ENCODE data around the gene ARMC9.
"Not testable (repeated sequence)": the region's sequence is repeated elsewhere in the genome, so short reads cannot be mapped to it uniquely, and the experiment has no call there.

The ARMC9 gene

GRCh38 chr2:231347638-231348037 is 149.2 kb downstream of the ARMC9 start:
- no peak for DNase-seq

- no peak for DNase-seq
These were observed 149.7 kb downstream of the ARMC9 start for GRCh38 chr2:231348173-231348572.

- no peak for DNase-seq
These were observed 150.4 kb downstream of the ARMC9 start for GRCh38 chr2:231348704-231349373.

DNA sequence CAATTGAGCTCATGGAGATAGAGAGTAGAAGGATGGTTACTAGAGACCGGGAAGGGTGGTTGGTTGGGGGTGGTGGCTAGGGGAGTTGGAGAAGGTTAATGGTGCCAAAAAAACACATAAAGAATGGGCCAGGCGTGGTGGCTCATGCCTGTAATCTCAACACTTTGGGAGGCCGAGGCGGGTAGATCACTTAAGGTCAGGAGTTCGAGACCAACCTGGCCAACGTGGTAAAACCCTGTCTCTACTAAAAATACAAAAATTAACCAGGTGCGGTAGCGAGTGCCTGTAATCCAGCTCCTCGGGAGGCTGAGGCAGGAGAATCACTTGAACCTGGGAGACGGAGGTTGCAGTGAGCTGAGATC is 150.9 kb downstream of the ARMC9 start:
- DNase-seq = not testable (repeated sequence)

DNA sequence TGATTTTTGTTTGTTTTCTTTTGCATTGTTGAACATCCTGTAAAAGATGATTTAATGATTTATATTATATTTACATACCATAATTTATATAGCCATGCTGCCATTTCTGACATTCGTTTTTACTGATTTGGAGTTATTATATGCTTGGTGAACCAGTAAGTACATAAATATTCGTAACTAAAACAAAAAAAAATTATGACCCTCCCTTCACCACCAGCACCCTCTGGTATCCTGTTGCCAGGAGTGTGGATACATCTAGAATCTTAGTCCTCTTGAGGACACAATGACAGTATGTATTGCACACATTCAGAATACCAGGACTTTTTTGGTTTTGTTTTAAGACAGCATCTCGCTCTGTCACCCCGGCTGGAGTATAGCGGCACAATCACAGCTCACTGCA is 153.2 kb downstream of the ARMC9 start:
- no peak for DNase-seq

- DNase-seq = no peak
These were observed 155.0 kb downstream of the ARMC9 start for GRCh38 chr2:231353469-231353868.

GRCh38 chr2:231355508-231356465 is 157.4 kb downstream of the ARMC9 start:
- no peak for DNase-seq

GRCh38 chr2:231356466-231356844 is 158.0 kb downstream of the ARMC9 start:
- DNase-seq = no peak

DNA sequence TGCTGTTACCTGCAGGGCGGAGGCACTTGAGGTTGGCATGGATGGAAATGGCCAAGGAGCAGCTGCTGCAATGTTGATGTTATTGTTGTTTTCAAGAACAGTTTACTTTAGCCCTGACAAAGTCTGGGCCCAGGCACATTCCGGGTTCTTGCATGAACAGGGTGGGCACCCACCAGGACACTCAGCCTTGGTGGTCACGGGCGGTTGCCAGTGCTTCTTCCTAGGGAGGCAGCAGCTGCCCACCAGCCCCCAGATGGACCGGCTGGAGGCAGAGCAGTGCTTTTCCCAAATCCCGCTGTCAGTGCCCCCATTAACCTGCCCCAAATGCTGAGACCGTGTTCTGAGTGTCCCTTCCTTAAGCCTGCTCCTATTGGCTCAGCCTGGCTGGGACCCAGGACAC is 158.6 kb downstream of the ARMC9 start:
- no peak for DNase-seq

GRCh38 chr2:231357931-231358330 is 159.5 kb downstream of the ARMC9 start:
- no peak for DNase-seq

GRCh38 chr2:231359441-231359840 is 161.0 kb downstream of the ARMC9 start:
- no peak for DNase-seq

- DNase-seq = no peak
These were observed 161.5 kb downstream of the ARMC9 start for GRCh38 chr2:231359948-231360347.

DNA sequence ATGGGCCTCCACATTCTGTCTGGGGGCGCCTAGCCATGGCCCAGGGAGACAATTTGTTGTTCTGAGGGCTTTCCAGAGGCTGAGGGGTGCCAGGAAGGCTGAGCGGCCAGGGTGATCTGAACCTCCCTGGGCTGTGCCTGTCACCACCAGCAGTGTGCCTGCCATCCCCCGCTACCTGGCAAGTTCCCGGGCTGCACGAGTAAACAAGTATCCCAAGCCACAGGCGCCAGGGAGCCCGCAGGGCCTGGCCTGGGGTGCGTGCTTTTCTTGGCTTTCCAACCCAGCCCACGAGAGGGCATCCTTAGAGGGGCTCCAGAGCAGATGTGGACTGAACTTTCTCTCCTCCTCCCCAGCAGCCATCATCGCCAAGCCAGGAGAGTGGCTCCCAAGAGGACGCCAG is 162.0 kb downstream of the ARMC9 start:
- no peak for DNase-seq

- no peak for DNase-seq
These were observed 162.5 kb downstream of the ARMC9 start for GRCh38 chr2:231360881-231361371.

DNA sequence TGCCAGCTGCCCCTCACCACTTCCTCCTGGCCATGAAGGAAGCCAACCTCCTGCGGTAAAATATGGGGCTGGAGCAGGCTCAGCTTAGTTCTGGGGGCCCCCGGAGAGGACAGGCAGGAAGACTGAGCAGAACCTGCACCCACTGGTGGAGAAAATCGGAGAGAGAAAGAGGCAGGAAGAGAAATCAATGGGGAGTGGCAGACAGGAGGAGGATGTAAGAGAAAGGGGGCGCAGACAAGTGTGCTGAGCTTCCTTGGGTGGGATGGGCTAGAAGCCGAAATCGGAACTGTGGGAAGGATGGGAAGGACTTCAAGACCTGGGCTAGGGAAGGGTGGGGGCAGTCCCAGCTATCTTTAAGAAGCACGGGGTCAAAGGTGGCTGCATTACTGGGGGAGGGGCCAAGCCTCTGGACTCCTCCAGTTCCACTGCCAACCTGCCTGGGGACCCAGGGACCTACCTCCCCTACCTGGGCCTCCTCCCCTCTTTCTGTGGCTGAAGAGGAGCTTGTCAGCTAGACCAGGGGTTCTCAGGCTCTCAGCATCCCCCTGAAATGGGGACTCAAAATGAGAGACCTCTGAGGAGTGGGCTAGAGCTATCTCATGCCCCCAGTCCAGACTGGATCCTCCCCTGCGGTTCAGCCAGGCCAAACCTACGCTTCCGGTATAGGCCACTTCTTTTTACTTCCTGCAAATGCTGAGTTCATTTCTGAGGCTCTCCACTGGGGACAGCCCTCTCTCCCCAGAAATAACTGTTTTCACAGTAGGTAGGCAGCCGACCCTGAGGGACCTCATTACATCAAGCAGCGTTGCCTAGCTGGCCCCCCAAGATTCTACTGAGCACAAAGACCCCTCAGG is 163.5 kb downstream of the ARMC9 start:
- DNase-seq = no peak

GRCh38 chr2:231362555-231363184 is 164.2 kb downstream of the ARMC9 start:
- DNase-seq = no peak

DNA sequence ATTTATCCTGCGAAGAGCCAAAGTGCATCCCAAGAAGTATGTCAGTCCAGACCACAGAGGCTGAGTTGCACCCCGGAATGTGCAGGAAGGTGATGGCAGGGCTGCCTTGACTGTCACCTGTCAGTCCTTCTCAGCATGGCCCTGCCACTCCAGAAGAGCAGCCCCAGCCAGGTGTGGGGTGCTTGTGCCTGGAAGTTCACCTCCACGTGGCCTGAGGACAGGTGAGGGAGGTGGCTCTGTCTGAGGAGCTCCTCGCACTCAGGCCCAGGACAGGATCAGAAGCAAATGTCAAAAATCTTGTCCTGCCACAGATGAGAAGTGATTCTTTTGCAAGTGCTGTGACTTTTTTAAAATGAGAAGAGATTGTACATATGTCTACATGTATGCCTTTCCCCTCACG is 165.6 kb downstream of the ARMC9 start:
- DNase-seq = no peak

GRCh38 chr2:231364961-231365810 is 166.8 kb downstream of the ARMC9 start:
- DNase-seq = no peak

GRCh38 chr2:231367178-231367577 is 168.7 kb downstream of the ARMC9 start:
- DNase-seq = no peak

DNA sequence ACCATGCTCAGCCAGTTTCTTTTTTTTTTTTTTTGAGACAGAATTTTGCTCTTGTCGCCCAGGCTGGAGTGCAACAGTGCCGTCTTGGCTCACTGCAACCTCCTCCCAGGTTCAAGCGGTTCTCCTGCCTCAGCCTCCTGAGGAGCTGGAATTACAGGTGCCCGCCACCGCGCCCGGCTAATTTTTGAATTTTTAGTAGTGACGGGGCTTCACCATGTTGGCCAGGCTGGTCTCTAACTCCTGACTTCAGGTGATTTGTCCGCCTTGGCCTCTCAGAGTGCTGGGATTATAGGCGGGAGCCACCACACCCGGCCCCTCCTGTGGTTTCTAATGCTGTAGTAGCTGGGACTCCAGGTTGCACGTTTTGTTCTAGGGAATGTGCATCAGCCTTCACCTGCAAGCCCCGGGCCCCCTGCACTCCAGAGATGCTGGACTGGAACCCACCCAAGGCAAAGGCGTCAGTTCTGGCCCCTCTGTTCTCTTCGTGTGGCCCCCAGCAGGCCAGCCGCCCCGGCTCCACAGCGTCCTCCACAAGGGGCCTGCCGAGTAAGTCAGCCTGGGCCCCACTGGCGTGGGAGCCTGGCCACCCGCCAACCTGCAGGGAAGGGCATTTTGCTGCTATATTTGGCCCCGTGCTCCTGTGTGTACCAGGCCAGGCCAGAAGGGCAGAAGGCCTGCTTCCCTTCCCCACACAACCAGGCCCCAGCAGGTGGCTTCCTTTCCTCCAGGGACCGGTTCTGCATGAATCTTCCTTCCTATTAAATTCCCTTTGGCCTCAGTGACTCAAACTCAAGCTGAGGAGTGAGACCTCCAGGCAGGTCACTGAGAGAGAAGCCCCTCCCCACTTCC is 171.4 kb downstream of the ARMC9 start:
- no peak for DNase-seq

DNA sequence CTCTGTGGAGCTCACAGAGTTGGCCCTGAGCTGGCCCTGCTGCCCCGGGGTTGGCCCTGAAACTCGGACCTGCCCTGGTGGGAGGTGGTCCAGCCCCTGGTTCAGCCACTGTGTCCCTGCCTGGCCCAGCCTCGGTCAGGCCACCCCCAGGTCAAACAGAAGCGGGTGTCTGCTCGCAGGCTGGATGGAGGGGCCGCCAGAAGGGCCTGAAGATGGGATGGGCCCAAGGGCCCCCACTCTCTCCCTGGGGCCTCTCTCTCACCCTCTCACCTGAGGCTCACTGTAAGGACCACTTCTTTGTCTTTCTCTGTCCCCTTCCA is 172.0 kb downstream of the ARMC9 start:
- DNase-seq = no peak
